ENCODE data around the gene PRCP.

DNA sequence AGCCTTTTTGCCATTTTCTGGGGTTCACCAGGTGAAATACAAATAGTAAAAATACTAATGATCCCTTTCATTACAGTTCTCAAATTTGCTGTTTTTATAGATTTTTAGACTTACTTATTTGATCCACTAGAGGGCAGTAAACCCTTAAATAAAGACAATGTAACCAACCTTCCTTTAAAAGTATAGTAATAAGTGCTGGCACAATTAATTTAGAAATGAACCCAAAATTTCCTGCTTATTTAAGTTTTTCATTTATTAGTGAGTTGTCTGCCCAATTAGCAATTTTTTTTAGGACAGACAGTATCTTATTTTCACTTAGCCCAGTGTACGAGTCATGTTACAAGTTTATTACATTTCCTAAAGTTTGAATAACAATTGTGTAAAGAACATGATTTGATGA lies 6.0 kb upstream of the PRCP start:
- TF ChIP-seq, protein P1, sequence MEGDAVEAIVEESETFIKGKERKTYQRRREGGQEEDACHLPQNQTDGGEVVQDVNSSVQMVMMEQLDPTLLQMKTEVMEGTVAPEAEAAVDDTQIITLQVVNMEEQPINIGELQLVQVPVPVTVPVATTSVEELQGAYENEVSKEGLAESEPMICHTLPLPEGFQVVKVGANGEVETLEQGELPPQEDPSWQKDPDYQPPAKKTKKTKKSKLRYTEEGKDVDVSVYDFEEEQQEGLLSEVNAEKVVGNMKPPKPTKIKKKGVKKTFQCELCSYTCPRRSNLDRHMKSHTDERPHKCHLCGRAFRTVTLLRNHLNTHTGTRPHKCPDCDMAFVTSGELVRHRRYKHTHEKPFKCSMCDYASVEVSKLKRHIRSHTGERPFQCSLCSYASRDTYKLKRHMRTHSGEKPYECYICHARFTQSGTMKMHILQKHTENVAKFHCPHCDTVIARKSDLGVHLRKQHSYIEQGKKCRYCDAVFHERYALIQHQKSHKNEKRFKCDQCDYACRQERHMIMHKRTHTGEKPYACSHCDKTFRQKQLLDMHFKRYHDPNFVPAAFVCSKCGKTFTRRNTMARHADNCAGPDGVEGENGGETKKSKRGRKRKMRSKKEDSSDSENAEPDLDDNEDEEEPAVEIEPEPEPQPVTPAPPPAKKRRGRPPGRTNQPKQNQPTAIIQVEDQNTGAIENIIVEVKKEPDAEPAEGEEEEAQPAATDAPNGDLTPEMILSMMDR (IDR thresholded peaks at IDR 0.05 in 4 of 5, conservative IDR thresholded peaks at IDR 0.05 in 1 of 5) = peak; percentile 40 to 70 (median 64)
- no peak for TF ChIP-seq POLR2A (IDR thresholded peaks at IDR 0.05)
